ENCODE measurements around the gene AGBL3.

AGBL3 gene

GRCh38 chr7:135094472-135095237 lies 108.3 kb downstream of the AGBL3 start:
- no peaks in the 10 kb centered on the region for H3K27me3 ChIP-seq (replicated peaks; ENCODE audit: control insufficient read depth, insufficient read depth, low read length, poor library complexity, severe bottlenecking)
- H3K4me3 ChIP-seq (ENCODE audit: insufficient read depth, low read depth, low read length, poor library complexity, severe bottlenecking): no peak overlapping the region
- DNase-seq: no peak
- H3K9me3 ChIP-seq (ENCODE audit: control insufficient read depth, low read length): no peaks in the 10 kb centered on the region
- H3K27ac ChIP-seq (ENCODE audit: insufficient read depth, low read length, poor library complexity, severe bottlenecking): no peak overlapping the region
- no peaks in the 10 kb centered on the region for H3K4me1 ChIP-seq (ENCODE audit: control insufficient read depth, insufficient read depth, low read length, poor library complexity, severe bottlenecking)
- H3K36me3 ChIP-seq (ENCODE audit: control insufficient read depth, insufficient read depth, low read length): no peaks in the 10 kb centered on the region

- no peaks in the 10 kb centered on the region for H3K27me3 ChIP-seq (replicated peaks; ENCODE audit: control insufficient read depth, insufficient read depth, low read length, poor library complexity, severe bottlenecking)
- H3K36me3 ChIP-seq (ENCODE audit: control insufficient read depth, insufficient read depth, low read length): no peaks in the 10 kb centered on the region
- no peaks in the 10 kb centered on the region for H3K4me1 ChIP-seq (ENCODE audit: control insufficient read depth, insufficient read depth, low read length, poor library complexity, severe bottlenecking)
- DNase-seq: no peak
- H3K9me3 ChIP-seq (ENCODE audit: control insufficient read depth, low read length): no peaks in the 10 kb centered on the region
- no peak overlapping the region for H3K4me3 ChIP-seq (ENCODE audit: insufficient read depth, low read depth, low read length, poor library complexity, severe bottlenecking)
- H3K27ac ChIP-seq (ENCODE audit: insufficient read depth, low read length, poor library complexity, severe bottlenecking): no peak overlapping the region
Observed at GRCh38 chr7:135095450-135095849, 109.1 kb downstream of the AGBL3 start.

DNA sequence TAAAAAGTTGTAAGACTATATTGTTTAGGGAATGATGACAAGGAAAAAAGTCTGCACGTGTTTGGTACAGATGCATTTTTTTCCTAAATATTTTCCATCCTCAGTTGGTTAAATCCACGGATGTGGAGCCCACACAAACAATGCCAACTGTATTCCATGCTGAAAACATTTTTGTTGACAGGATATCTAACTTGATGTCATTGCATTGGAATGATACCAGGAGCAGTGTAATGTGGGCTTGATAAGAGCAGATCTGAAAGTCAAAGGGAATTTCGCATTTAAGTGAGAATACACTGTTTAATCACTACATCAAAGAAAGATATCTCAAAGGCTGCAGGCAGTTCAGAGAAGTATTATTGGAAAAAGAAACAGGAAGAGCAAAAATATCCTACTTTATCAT lies 112.1 kb downstream of the AGBL3 start:
- no peak overlapping the region for H3K27ac ChIP-seq (ENCODE audit: insufficient read depth, low read length, poor library complexity, severe bottlenecking)
- no peaks in the 10 kb centered on the region for H3K36me3 ChIP-seq (ENCODE audit: control insufficient read depth, insufficient read depth, low read length)
- DNase-seq: no peak
- H3K9me3 ChIP-seq (ENCODE audit: control insufficient read depth, low read length): no peaks in the 10 kb centered on the region
- no peaks in the 10 kb centered on the region for H3K4me1 ChIP-seq (ENCODE audit: control insufficient read depth, insufficient read depth, low read length, poor library complexity, severe bottlenecking)
- H3K27me3 ChIP-seq (replicated peaks; ENCODE audit: control insufficient read depth, insufficient read depth, low read length, poor library complexity, severe bottlenecking): no peaks in the 10 kb centered on the region
- no peak overlapping the region for H3K4me3 ChIP-seq (ENCODE audit: insufficient read depth, low read depth, low read length, poor library complexity, severe bottlenecking)

DNA sequence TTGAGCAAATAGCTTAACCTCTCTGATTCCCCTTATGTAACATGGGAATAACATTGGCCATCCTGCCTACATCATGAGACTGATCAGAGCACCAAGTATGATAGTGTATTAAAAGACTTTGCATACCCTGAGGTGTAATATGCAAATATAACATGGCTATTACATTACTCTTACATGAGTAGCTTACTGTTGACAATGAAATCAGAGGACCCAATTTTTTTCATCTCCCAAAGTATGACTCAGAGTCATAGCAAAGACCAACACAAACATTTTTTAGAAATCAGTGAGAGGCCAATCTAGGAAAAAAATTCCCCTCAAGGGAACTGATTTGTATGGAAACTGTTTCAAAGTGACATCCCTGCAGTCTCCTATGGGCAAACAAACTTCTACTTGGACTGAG lies 114.5 kb downstream of the AGBL3 start:
- DNase-seq: no peak
- Histone ChIP-seq H3K27ac (ENCODE audit: insufficient read depth, low read length, poor library complexity, severe bottlenecking) (no peak overlapping the region), H3K4me1 (ENCODE audit: control insufficient read depth, insufficient read depth, low read length, poor library complexity, severe bottlenecking) (no peaks in the 10 kb centered on the region), H3K4me3 (ENCODE audit: insufficient read depth, low read depth, low read length, poor library complexity, severe bottlenecking) (no peak overlapping the region), H3K36me3 (ENCODE audit: control insufficient read depth, insufficient read depth, low read length) (no peaks in the 10 kb centered on the region), H3K9me3 (ENCODE audit: control insufficient read depth, low read length) (no peaks in the 10 kb centered on the region), H3K27me3 (replicated peaks; ENCODE audit: control insufficient read depth, insufficient read depth, low read length, poor library complexity, severe bottlenecking) (no peaks in the 10 kb centered on the region)

DNA sequence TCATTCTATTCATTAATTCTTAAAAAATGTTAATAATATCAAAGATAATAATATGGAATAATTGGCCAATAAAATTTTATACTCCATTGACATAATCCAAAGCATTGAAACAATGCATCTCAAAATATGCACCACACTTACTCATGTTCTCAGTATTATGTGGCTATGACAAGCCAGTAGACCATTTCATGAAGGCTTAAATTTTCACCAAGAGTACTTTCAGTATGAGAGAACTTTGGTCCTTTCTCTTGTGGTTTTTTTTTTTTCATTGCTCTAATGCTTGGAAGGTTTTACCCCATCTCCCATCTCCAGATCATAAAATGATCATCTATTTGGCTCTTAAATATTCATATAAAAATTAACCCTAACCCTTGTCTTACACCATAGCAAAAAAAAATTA lies 116.1 kb downstream of the AGBL3 start:
- Histone ChIP-seq H3K4me1 (ENCODE audit: control insufficient read depth, insufficient read depth, low read length, poor library complexity, severe bottlenecking) (no peaks in the 10 kb centered on the region), H3K9me3 (ENCODE audit: control insufficient read depth, low read length) (no peaks in the 10 kb centered on the region), H3K4me3 (ENCODE audit: insufficient read depth, low read depth, low read length, poor library complexity, severe bottlenecking) (no peak overlapping the region), H3K27me3 (replicated peaks; ENCODE audit: control insufficient read depth, insufficient read depth, low read length, poor library complexity, severe bottlenecking) (no peaks in the 10 kb centered on the region), H3K36me3 (ENCODE audit: control insufficient read depth, insufficient read depth, low read length) (no peaks in the 10 kb centered on the region), H3K27ac (ENCODE audit: insufficient read depth, low read length, poor library complexity, severe bottlenecking) (no peak overlapping the region)
- DNase-seq: no peak

GRCh38 chr7:135109562-135109961 lies 123.3 kb downstream of the AGBL3 start:
- Histone ChIP-seq H3K27me3 (replicated peaks; ENCODE audit: control insufficient read depth, insufficient read depth, low read length, poor library complexity, severe bottlenecking) (no peaks in the 10 kb centered on the region), H3K36me3 (ENCODE audit: control insufficient read depth, insufficient read depth, low read length) (peaks cover 11% of the 10 kb centered on the region), H3K9me3 (ENCODE audit: control insufficient read depth, low read length) (no peaks in the 10 kb centered on the region), H3K27ac (ENCODE audit: insufficient read depth, low read length, poor library complexity, severe bottlenecking) (no peak overlapping the region), H3K4me3 (ENCODE audit: insufficient read depth, low read depth, low read length, poor library complexity, severe bottlenecking) (no peak overlapping the region), H3K4me1 (ENCODE audit: control insufficient read depth, insufficient read depth, low read length, poor library complexity, severe bottlenecking) (no peaks in the 10 kb centered on the region)
- DNase-seq: no peak

DNA sequence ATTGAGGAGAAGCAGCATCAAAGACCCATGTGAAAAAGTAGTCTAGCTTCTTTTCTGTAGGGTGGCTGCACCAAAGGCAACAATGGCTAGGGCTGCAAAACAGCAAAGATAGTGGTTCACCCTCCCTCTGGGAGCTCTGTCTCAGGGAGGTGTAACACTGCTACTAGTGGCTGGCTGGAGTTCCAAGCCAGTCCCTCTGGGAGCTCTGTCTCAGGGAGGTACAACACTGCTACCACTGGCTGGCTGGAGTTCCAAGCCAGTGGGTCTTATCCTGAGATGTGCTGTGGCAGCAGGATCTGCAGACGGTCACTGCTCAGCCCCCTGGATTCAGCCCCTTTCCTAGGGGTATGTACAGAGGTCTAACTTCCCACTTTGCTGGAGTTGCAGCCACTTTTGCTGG lies 123.7 kb downstream of the AGBL3 start:
- no peak overlapping the region for H3K27ac ChIP-seq (ENCODE audit: insufficient read depth, low read length, poor library complexity, severe bottlenecking)
- no peak overlapping the region for H3K4me3 ChIP-seq (ENCODE audit: insufficient read depth, low read depth, low read length, poor library complexity, severe bottlenecking)
- DNase-seq: no peak
- no peaks in the 10 kb centered on the region for H3K4me1 ChIP-seq (ENCODE audit: control insufficient read depth, insufficient read depth, low read length, poor library complexity, severe bottlenecking)
- peaks cover 11% of the 10 kb centered on the region for H3K36me3 ChIP-seq (ENCODE audit: control insufficient read depth, insufficient read depth, low read length)
- no peaks in the 10 kb centered on the region for H3K27me3 ChIP-seq (replicated peaks; ENCODE audit: control insufficient read depth, insufficient read depth, low read length, poor library complexity, severe bottlenecking)
- no peaks in the 10 kb centered on the region for H3K9me3 ChIP-seq (ENCODE audit: control insufficient read depth, low read length)

DNA sequence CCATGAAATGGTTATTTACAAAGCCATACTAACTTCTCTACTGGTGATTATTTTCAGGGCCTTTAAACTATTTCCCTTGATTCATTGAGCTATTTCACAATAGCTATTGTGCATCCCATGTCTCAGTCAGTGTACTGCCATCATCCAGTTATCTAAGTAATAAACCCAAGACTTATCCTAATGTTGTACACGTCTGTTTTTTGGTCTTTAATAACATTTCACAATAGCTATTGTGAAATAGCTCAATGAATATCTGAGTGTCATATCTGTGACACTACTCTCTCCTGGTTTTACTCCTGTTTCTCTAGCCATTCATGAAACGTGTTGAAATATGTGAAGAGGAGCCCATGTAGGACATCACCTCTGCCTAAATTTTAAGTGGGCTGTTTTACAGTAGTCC lies 125.1 kb downstream of the AGBL3 start:
- peaks cover 11% of the 10 kb centered on the region for H3K36me3 ChIP-seq (ENCODE audit: control insufficient read depth, insufficient read depth, low read length)
- no peaks in the 10 kb centered on the region for H3K9me3 ChIP-seq (ENCODE audit: control insufficient read depth, low read length)
- no peak overlapping the region for H3K27ac ChIP-seq (ENCODE audit: insufficient read depth, low read length, poor library complexity, severe bottlenecking)
- no peak overlapping the region for H3K4me3 ChIP-seq (ENCODE audit: insufficient read depth, low read depth, low read length, poor library complexity, severe bottlenecking)
- no peaks in the 10 kb centered on the region for H3K4me1 ChIP-seq (ENCODE audit: control insufficient read depth, insufficient read depth, low read length, poor library complexity, severe bottlenecking)
- no peaks in the 10 kb centered on the region for H3K27me3 ChIP-seq (replicated peaks; ENCODE audit: control insufficient read depth, insufficient read depth, low read length, poor library complexity, severe bottlenecking)
- no peak for DNase-seq

GRCh38 chr7:135114622-135115021 lies 128.3 kb downstream of the AGBL3 start:
- H3K4me1 ChIP-seq (ENCODE audit: control insufficient read depth, insufficient read depth, low read length, poor library complexity, severe bottlenecking): no peaks in the 10 kb centered on the region
- no peaks in the 10 kb centered on the region for H3K27me3 ChIP-seq (replicated peaks; ENCODE audit: control insufficient read depth, insufficient read depth, low read length, poor library complexity, severe bottlenecking)
- no peak for DNase-seq
- no peak overlapping the region for H3K4me3 ChIP-seq (ENCODE audit: insufficient read depth, low read depth, low read length, poor library complexity, severe bottlenecking)
- no peaks in the 10 kb centered on the region for H3K9me3 ChIP-seq (ENCODE audit: control insufficient read depth, low read length)
- peaks cover 11% of the 10 kb centered on the region for H3K36me3 ChIP-seq (ENCODE audit: control insufficient read depth, insufficient read depth, low read length)
- H3K27ac ChIP-seq (ENCODE audit: insufficient read depth, low read length, poor library complexity, severe bottlenecking): no peak overlapping the region

GRCh38 chr7:135117096-135117495 lies 130.8 kb downstream of the AGBL3 start:
- H3K27me3 ChIP-seq (replicated peaks; ENCODE audit: control insufficient read depth, insufficient read depth, low read length, poor library complexity, severe bottlenecking): no peaks in the 10 kb centered on the region
- no peak overlapping the region for H3K27ac ChIP-seq (ENCODE audit: insufficient read depth, low read length, poor library complexity, severe bottlenecking)
- no peak for DNase-seq
- H3K9me3 ChIP-seq (ENCODE audit: control insufficient read depth, low read length): no peaks in the 10 kb centered on the region
- H3K36me3 ChIP-seq (ENCODE audit: control insufficient read depth, insufficient read depth, low read length): no peaks in the 10 kb centered on the region
- H3K4me3 ChIP-seq (ENCODE audit: insufficient read depth, low read depth, low read length, poor library complexity, severe bottlenecking): no peak overlapping the region
- no peaks in the 10 kb centered on the region for H3K4me1 ChIP-seq (ENCODE audit: control insufficient read depth, insufficient read depth, low read length, poor library complexity, severe bottlenecking)

Data from effector memory CD4-positive, alpha-beta T cell (primary cell).